ENCODE results near the gene RALGAPB.

DNA sequence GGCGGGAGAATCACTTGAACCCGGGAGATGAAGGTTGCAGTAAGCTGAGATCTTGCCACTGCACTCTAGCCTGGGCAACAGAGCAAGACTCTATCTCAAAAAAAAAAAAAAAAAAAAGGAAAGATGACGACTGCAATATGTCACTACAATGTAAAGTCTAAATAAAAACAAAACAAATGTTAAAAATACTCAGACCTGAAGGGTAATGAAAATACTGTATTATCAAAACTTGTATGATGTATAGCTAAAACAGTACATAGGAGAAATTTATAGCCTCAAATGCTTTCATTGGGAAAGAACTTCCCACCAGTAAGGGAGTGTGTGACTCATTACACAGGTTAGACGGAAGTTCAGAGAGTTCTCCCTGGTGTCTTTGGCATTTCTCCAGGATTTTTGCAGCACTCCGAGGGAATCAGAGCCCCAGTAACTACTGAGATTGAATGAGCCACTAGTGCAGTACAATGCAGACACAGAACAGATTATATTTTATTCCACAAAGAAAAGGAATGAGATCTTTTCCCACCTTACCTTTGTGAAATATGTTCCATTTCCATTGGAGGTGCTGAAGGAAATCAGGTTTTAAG lies 12.5 kb upstream of the RALGAPB start:
- no peak for TF ChIP-seq CTCF (IDR thresholded peaks at IDR 0.05 in 8 of 11, conservative IDR thresholded peaks at IDR 0.05 in 3 of 11)
- no peak for TF ChIP-seq POLR2A (IDR thresholded peaks at IDR 0.05)
- TF ChIP-seq POLR2AphosphoS5 (IDR thresholded peaks at IDR 0.05) = no peak

All from spleen (tissue), 7 donors.